Esophagus mucosa (tissue), 1 donor: ENCODE results near the gene TMC1. TPM values are rescaled to one million over a fixed set of nuclear protein-coding genes. Genes with fewer than 3 reads are reported as not detected.

Experiments used
- ATAC-seq: fragments of 200-7000 bp; cut with Tn5 transposase; one replicate; pipeline ENCODE4 v1.9.1; 2020
- total RNA-seq: library from RNA; stranded (reverse); gene quantifications from one replicate; pipeline ENCODE4 v1.2.4, GENCODE V29; 2023
- donor health status: DM: yes; HTN: yes; CAD: no.

TMC1 gene
- total RNA-seq, 1 donor from 2014 or later = 3.3 TPM

GRCh38 chr9:72874344-72874743, 352.9 kb downstream of the TMC1 start:
- ATAC-seq = no peak

GRCh38 chr9:72875221-72875620, 353.8 kb downstream of the TMC1 start:
- no peak for ATAC-seq

GRCh38 chr9:72880821-72881220, 359.4 kb downstream of the TMC1 start:
- ATAC-seq = no peak

GRCh38 chr9:72882117-72882775, 360.8 kb downstream of the TMC1 start:
- no peak for ATAC-seq

GRCh38 chr9:72883875-72884274, 362.5 kb downstream of the TMC1 start:
- ATAC-seq = peak; percentile 55

- no peak for ATAC-seq
These were observed 363.1 kb downstream of the TMC1 start for GRCh38 chr9:72884508-72884907.

Other genes starting within 250 kb of the TMC1 start
- 97.6 TPM for gene ZFAND5, start 156.4 kb upstream of the TMC1 start, total RNA-seq